ENCODE results near the gene FKBP4. TPM values are rescaled to one million over a fixed set of nuclear protein-coding genes. Genes with fewer than 3 reads are reported as not detected.

The FKBP4 gene
- total RNA-seq, 1 experiment from 2014 or later, result 162 TPM

DNA sequence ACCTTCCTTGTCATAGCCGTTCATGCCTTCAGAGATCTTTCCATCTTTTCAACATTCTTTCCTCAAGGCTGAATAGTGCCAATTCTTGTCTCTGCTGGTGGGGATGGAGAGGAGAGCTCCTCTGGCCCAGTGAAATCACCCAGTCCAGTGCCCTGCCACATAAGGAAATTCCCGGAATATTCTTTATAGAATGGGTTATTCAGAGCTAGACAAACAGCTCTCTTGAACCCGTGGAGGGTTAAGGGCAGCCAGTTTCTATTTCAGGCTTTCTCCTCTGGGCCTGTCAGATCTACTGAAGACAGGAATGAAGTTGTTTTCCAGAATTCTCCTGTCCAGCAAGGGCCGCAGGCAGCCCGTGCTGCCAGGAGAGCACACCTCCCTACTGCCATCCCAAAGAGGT, 48.2 kb downstream of the FKBP4 start:
- Histone ChIP-seq H3K9ac (ENCODE audit: low read length) (no peak overlapping the region), H3K9me2 (replicated peaks; ENCODE audit: low read length) (no peaks in the 10 kb centered on the region), H3F3A (ENCODE audit: low read length, unreplicated experiment) (no peaks in the 10 kb centered on the region), H3K4me3 (ENCODE audit: low read length) (no peak overlapping the region), H3K9me3 (ENCODE audit: low read length) (no peaks in the 10 kb centered on the region), H3K4me2 (ENCODE audit: low read length) (no peak overlapping the region), H3K27me3 (ENCODE audit: low read length) (no peaks in the 10 kb centered on the region), H3K27ac (ENCODE audit: low read length) (no peak overlapping the region), H3K36me3 (ENCODE audit: low read depth, low read length) (no peaks in the 10 kb centered on the region), H3K79me2 (ENCODE audit: low read length) (no peaks in the 10 kb centered on the region), H2AFZ (ENCODE audit: low read length) (no peak overlapping the region), H3K4me1 (ENCODE audit: insufficient read depth, low read length) (no peaks in the 10 kb centered on the region), H4K20me1 (ENCODE audit: low read length) (no peaks in the 10 kb centered on the region)
- CTCF ChIA-PET, result no interaction called here
- no peak for TF ChIP-seq EZH2phosphoT487 (IDR thresholded peaks at IDR 0.05; ENCODE audit: borderline replicate concordance, low read length)
- TF ChIP-seq EZH2 (IDR thresholded peaks at IDR 0.05; ENCODE audit: low read length, unreplicated experiment), result no peak
- TF ChIP-seq, protein P1, sequence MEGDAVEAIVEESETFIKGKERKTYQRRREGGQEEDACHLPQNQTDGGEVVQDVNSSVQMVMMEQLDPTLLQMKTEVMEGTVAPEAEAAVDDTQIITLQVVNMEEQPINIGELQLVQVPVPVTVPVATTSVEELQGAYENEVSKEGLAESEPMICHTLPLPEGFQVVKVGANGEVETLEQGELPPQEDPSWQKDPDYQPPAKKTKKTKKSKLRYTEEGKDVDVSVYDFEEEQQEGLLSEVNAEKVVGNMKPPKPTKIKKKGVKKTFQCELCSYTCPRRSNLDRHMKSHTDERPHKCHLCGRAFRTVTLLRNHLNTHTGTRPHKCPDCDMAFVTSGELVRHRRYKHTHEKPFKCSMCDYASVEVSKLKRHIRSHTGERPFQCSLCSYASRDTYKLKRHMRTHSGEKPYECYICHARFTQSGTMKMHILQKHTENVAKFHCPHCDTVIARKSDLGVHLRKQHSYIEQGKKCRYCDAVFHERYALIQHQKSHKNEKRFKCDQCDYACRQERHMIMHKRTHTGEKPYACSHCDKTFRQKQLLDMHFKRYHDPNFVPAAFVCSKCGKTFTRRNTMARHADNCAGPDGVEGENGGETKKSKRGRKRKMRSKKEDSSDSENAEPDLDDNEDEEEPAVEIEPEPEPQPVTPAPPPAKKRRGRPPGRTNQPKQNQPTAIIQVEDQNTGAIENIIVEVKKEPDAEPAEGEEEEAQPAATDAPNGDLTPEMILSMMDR (conservative IDR thresholded peaks at IDR 0.05; ENCODE audit: low read depth, low read length), result no peak
- no TSS peak for BruUV-seq (replicated peaks)
- POLR2A ChIA-PET (ENCODE audit: unreplicated experiment), result no interaction called here
- no peak for ATAC-seq
- intact Hi-C loops (cut with micrococcal nuclease), result no loop called here
- no peak for DNase-seq

DNA sequence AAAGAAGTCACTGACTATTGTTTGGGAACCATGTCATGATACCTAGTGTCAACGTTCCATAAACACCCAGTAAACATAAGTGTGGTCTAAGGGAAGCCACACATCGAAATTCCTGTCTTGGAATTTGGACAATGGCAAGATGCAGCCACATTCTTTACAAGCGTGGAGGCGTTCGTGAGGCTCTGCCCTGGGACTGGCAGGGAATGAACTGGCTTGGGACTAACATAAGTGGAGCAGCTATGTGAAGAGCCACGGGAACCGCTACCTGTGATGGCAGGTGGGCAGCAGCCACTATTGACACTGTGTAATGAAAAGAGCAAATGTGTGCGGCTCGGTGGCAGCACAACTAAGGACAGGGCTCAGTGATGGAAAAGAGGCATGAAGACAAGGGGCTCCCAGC, 50.0 kb downstream of the FKBP4 start:
- TF ChIP-seq EZH2phosphoT487 (IDR thresholded peaks at IDR 0.05; ENCODE audit: borderline replicate concordance, low read length), result no peak
- TF ChIP-seq, protein P1 (conservative IDR thresholded peaks at IDR 0.05; ENCODE audit: low read depth, low read length), result no peak
- no peak for TF ChIP-seq EZH2 (IDR thresholded peaks at IDR 0.05; ENCODE audit: low read length, unreplicated experiment)
- H2AFZ ChIP-seq (ENCODE audit: low read length), result no peak overlapping the region
- ChIA-PET CTCF (no interaction called here), POLR2A (ENCODE audit: unreplicated experiment) (no interaction called here)
- H3K36me3 ChIP-seq (ENCODE audit: low read depth, low read length), result no peaks in the 10 kb centered on the region
- no peaks in the 10 kb centered on the region for H3K27me3 ChIP-seq (ENCODE audit: low read length)
- H3F3A ChIP-seq (ENCODE audit: low read length, unreplicated experiment), result no peaks in the 10 kb centered on the region
- intact Hi-C loops (cut with micrococcal nuclease), result no loop called here
- H3K79me2 ChIP-seq (ENCODE audit: low read length), result no peaks in the 10 kb centered on the region
- BruUV-seq (replicated peaks), result no TSS peak
- no peak for ATAC-seq
- DNase-seq, result no peak
- H3K9me3 ChIP-seq (ENCODE audit: low read length), result no peaks in the 10 kb centered on the region
- H3K4me3 ChIP-seq (ENCODE audit: low read length), result no peak overlapping the region
- no peak overlapping the region for H3K4me2 ChIP-seq (ENCODE audit: low read length)
- H3K9ac ChIP-seq (ENCODE audit: low read length), result no peak overlapping the region
- no peak overlapping the region for H3K27ac ChIP-seq (ENCODE audit: low read length)
- H3K9me2 ChIP-seq (replicated peaks; ENCODE audit: low read length), result no peaks in the 10 kb centered on the region
- no peaks in the 10 kb centered on the region for H4K20me1 ChIP-seq (ENCODE audit: low read length)
- H3K4me1 ChIP-seq (ENCODE audit: insufficient read depth, low read length), result no peaks in the 10 kb centered on the region

DNA sequence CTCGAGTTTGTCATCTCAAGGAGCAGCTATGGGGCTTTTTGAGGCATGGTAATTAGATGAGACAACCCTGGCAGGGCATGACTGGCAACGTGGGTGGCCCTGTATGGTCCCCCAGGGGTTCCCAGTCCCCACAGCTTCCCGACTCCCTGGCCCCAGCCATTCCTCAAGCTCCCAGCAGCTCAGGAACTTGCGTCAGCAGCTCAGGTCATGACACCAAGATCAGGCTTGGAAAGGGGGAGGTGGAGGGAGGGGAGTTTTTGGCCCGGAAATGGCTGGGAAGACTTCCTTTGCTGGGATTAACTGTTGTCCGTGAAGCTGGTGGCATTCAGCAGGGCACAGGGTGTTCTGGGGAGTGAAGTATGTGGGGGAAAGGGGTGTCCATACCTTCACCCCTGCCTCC, 50.5 kb downstream of the FKBP4 start:
- Histone ChIP-seq H3F3A (ENCODE audit: low read length, unreplicated experiment) (no peaks in the 10 kb centered on the region), H3K79me2 (ENCODE audit: low read length) (no peaks in the 10 kb centered on the region), H3K9me3 (ENCODE audit: low read length) (no peaks in the 10 kb centered on the region), H3K36me3 (ENCODE audit: low read depth, low read length) (no peaks in the 10 kb centered on the region), H3K4me1 (ENCODE audit: insufficient read depth, low read length) (no peaks in the 10 kb centered on the region), H3K9ac (ENCODE audit: low read length) (no peak overlapping the region), H4K20me1 (ENCODE audit: low read length) (no peaks in the 10 kb centered on the region), H3K27ac (ENCODE audit: low read length) (no peak overlapping the region), H3K4me3 (ENCODE audit: low read length) (no peak overlapping the region), H2AFZ (ENCODE audit: low read length) (no peak overlapping the region), H3K27me3 (ENCODE audit: low read length) (no peaks in the 10 kb centered on the region), H3K9me2 (replicated peaks; ENCODE audit: low read length) (no peaks in the 10 kb centered on the region), H3K4me2 (ENCODE audit: low read length) (no peak overlapping the region)
- POLR2A ChIA-PET (ENCODE audit: unreplicated experiment), result no interaction called here
- DNase-seq, result no peak
- TF ChIP-seq EZH2 (IDR thresholded peaks at IDR 0.05; ENCODE audit: low read length, unreplicated experiment) (no peak), EZH2phosphoT487 (IDR thresholded peaks at IDR 0.05; ENCODE audit: borderline replicate concordance, low read length) (no peak)
- TF ChIP-seq, protein P1 (conservative IDR thresholded peaks at IDR 0.05; ENCODE audit: low read depth, low read length), result no peak
- intact Hi-C loops (cut with micrococcal nuclease), result no loop called here
- ATAC-seq, result no peak
- CTCF ChIA-PET, result no interaction called here
- no TSS peak for BruUV-seq (replicated peaks)
